Epithelial cell of esophagus (primary cell): ENCODE data around the gene BRME1.

Experiments used
- DNase-seq: peaks from one replicate; pipeline ENCODE4 v3.0.0; 2010; ENCODE audit warnings: low read depth
- H3K4me3 ChIP-seq: 2 replicates; pipeline ENCODE4 v1.5.1; 2011; ENCODE audit warnings: mild to moderate bottlenecking, low read length, control low read depth
- TF ChIP-seq, protein P1 (sequence below): IDR thresholded peaks from 2 replicates; pipeline ENCODE4 v1.5.1; 2011; ENCODE audit warnings: low read depth, mild to moderate bottlenecking, low read length, control low read depth, inconsistent platforms; ENCODE audit not compliant: insufficient read depth; ENCODE audit errors: missing control alignments

BRME1 gene

DNA sequence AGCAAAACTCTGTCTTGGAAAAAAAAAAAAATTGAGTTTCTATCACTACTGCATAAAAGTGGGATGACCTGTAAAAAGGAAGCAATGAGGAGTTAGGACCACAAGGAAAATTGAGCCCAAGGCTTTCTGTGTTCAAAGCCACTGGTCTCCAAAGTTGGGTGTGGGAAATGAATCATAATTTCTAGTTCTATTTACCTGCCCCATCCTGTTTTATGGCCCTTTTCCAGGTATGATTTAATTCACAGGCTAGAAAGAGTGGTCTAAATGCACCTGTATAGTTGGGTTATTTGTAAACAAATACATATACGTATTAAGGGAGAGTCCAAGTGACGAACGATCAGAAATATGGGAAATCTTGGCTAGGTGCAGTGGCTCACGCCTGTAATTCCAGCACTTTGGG, 40.5 kb upstream of the BRME1 start:
- no peak overlapping the region for H3K4me3 ChIP-seq
- TF ChIP-seq, protein P1, sequence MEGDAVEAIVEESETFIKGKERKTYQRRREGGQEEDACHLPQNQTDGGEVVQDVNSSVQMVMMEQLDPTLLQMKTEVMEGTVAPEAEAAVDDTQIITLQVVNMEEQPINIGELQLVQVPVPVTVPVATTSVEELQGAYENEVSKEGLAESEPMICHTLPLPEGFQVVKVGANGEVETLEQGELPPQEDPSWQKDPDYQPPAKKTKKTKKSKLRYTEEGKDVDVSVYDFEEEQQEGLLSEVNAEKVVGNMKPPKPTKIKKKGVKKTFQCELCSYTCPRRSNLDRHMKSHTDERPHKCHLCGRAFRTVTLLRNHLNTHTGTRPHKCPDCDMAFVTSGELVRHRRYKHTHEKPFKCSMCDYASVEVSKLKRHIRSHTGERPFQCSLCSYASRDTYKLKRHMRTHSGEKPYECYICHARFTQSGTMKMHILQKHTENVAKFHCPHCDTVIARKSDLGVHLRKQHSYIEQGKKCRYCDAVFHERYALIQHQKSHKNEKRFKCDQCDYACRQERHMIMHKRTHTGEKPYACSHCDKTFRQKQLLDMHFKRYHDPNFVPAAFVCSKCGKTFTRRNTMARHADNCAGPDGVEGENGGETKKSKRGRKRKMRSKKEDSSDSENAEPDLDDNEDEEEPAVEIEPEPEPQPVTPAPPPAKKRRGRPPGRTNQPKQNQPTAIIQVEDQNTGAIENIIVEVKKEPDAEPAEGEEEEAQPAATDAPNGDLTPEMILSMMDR, result no peak
- peak; percentile 95 for DNase-seq

DNA sequence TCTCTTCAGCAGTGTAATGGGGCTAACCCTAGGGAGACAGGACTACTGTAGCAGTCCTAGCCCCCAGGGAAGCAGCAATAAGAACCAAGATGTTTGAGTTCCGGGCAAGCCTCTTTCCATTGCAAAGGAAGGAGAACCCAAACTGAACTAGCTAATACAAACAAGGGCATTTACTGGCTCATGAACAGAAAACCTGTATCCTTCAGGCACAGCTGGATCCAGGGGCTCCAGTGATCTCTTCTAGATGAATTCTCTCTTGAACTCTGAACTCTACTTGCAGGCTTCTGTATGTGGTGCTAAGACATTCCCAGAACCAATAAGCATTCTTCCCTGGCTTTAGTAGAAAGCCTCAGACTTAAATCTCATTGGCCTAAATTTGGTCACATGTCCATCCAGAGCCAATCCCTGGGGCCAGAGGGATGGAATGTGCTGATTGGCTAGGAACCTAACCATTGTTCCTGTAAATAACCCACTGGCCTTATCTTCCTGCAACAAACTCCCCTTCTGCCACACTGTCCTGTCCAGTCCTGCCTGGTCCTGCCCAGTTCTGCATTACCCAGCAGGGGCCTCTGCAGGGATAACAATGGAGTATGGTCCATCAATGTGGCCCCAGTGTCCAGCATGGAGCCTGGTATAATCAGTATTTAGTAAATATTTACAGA, 36.2 kb upstream of the BRME1 start:
- DNase-seq, result no peak
- TF ChIP-seq, protein P1, result no peak
- no peak overlapping the region for H3K4me3 ChIP-seq

DNA sequence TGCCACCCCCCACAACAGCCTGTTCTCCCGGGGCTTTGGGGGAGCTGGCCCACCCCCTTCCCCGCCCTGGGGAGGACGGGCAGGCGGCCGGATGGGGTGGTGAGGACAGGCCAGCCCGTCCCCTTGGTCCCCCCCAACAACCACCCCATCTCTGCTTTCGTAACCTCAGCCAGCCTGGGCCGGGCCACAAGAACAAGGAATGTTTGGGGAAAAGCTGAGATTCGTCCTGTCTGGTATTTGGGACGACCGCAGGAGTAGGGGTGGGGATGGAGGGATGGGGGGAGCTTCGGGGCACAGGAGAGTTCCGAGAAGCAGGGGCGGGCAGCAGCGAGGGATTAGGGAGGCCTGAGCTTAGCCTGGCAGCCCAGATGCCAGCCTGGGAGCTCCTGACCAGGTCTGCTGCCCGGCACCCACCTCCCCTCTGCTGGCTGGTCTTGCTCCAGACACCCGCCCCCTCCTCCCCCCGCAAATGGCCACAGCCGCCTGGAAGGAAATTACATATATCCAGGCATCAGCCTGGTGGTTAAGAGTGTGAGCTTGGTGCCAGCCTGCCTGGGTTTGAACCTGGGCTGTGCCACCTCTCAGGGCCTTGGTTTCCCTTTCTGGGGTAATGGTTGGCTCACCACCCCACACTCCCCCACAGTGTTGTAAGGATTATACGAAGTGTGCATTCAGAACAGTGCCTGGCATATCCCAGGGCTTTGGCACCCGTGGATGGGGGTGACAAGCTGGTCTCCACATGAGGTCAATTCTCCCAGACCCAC, 32.6 kb upstream of the BRME1 start, which contains the start of gene PODNL1:
Gene PODNL1, minus strand, starts transcription at position 117 of the 764 bp plus-strand sequence. CDS start 236 bp downstream, outside the sequence.
- TF ChIP-seq, protein P1, result no peak
- peak; percentile 43 for DNase-seq
- no peak within 1 kb of the TSS for H3K4me3 ChIP-seq

DNA sequence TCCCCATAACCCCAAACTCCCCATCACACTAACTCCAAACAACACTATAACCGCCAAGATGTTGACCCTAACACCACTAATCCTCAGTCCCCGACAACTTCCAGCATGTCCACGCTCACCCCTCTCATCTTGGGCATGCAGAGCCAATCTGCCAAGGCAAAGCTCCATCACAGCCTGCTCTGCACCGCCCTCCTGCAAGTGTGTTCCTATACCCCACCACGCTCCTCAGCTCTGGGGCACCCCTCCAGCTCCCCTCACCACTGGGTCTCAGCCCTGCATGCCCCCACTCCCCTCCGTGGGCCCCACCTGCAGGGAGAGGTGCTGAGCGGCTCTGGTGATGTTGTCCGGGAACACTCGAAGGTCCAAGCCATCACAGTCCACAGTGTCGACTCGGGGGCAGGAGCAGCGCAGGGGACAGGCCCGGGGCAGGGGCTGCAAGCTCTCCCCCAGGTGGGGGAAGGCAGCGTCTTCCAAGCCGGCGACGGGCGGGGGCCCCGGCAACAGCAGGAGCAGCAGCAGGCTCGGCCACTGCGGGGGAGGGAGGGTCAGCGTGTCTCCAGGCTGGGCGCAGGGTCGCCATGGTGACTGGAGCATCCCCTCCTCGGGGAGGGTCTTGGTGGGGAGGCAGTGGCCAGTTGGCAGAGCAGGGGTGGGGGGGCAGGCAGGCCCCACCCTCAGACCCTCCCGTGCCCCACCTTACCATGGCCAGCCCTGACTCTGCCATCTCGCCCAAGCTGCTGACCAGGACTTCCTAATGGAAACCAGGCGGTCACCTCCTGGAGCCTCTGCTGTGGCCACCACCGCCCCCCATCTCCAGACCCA, 31.8 kb upstream of the BRME1 start:
- TF ChIP-seq, protein P1, result no peak

DNA sequence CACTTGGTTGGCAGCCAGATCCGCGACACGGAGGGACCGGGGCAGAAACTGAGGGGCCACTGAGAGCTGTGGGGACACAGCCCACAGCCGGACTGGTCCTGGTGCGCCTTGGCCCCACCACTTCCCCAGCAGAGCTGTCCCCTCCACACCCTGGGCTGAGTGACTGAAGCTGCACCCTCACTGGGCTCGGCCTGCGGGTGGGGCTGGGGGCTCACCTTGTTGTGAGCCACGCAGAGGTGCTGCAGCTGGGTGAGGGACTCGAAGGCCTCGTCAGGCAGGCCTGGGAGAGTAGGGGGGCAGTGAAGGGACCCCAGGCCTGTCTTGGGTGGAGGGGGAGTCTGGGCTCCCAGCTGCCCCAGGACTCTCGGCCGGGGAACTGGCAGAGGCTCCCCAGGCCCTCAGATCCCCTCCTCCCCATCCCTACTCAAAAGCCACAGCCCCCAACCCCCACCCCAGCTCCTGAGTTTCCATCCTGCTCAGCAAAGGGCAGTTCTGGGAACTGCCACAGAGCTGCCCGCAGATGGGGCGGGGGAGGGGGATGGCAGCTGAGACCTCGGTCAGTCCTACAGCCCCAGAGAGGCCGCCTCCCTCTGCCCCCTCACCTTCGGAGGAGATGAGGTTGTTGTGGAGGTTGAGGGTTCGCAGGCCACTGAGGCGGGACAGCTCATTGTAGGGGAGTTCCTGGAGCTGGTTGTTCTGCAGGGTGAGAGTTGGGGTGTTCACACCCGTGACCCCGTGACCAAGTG, 30.0 kb upstream of the BRME1 start:
- TF ChIP-seq, protein P1, result no peak
- no peak overlapping the region for H3K4me3 ChIP-seq
- no peak for DNase-seq

More for the DNA sequence above, 31.8 kb upstream of the BRME1 start:
- no peak for DNase-seq
- H3K4me3 ChIP-seq, result no peak overlapping the region

DNA sequence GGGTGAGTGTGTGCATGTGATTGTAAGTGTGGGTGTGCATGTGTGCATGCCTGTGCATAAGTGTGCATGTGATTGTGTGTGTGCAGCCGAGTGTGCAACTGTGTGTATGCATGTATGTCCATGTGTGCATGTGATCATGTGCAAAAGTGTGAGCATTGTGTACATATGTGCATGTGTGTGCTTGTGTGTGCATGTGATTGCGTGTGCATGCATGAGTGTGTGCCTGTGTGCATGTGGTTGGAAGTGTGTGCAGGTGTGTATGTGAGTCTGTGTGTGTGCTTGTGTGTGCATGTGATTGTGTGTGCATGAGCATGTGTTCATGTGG, 28.8 kb upstream of the BRME1 start:
- TF ChIP-seq, protein P1, result no peak
- DNase-seq, result no peak
- no peak overlapping the region for H3K4me3 ChIP-seq
